ENCODE measurements around the gene CSNK1G2.

DNA sequence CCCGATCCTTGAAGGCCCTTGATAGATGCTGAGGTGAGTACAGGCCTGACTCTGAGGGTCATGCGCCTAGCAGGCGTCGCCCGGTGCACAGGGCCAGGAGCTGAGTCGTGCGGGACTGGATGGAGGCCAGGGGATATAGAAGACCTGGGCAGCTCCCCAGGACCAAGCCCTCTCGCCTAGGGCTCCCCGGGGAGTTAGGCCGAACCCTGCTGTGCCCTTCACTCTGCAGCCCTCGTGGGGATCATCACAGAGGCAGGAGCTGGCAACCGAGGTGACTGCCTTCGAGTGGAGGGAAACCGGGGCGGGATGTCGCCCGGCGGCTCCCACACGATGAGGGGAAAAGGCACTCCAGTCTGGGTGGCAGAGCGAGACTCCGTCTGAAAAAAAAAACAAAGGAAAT lies 11.7 kb downstream of the CSNK1G2 start:
- no peak for TF ChIP-seq HDGF (IDR thresholded peaks at IDR 0.05; ENCODE audit: borderline replicate concordance)
- no peak for TF ChIP-seq CTBP1 (IDR thresholded peaks at IDR 0.05; ENCODE audit: borderline replicate concordance)
- TF ChIP-seq SUZ12 (IDR thresholded peaks at IDR 0.05), result no peak
- TF ChIP-seq FOXM1 (IDR thresholded peaks at IDR 0.05; ENCODE audit: borderline replicate concordance), result no peak
- TF ChIP-seq ARNT (IDR thresholded peaks at IDR 0.05), result no peak
